ENCODE data around the gene PTPRK.

PTPRK gene

GRCh38 chr6:128199461-128199860 lies 320.9 kb downstream of the PTPRK start:
- no peak for DNase-seq (ENCODE audit: low read depth, low spot score)

DNA sequence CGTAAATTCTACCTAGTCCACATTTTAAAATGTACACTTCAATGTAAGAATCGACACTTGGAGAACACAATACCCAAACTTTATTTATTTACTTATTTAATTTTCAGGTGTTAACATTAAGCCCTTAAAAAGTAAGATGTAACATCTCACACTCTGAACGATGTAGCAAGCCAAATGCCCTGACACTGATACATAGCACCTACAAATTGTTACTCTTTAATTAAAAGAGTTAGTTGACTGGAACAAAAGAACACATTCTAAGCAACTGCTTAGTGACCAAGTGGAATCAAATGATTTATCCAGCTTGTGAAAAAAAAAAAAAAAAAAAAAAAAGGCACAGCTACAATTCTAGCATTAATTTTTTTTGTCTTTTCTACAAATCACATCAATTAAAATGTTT lies 327.4 kb downstream of the PTPRK start:
- no peak for DNase-seq (ENCODE audit: low read depth, low spot score)

DNA sequence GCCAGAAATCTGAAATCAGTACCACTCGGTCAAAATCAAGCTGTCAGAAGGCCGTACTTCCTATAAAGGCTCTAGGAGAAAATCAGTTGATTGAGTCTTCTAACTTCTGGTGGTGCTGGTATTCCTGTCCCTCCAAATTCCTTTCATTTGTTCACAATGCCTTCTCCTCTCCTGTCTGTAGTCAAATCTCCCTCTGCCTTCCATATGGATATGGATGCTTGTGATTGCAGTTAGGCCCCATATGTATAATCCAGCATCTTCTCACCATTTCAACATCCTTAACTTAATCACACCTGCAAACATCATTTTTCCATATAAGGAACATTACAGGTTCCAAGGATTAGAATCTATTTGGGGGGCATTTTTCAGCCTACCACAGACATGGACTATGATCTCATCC lies 331.7 kb downstream of the PTPRK start:
- no peak for DNase-seq (ENCODE audit: low read depth, low spot score)

GRCh38 chr6:128186729-128187128 lies 333.7 kb downstream of the PTPRK start:
- DNase-seq (ENCODE audit: low read depth, low spot score): no peak

GRCh38 chr6:128179876-128180438 lies 340.4 kb downstream of the PTPRK start:
- no peak for DNase-seq (ENCODE audit: low read depth, low spot score)

DNA sequence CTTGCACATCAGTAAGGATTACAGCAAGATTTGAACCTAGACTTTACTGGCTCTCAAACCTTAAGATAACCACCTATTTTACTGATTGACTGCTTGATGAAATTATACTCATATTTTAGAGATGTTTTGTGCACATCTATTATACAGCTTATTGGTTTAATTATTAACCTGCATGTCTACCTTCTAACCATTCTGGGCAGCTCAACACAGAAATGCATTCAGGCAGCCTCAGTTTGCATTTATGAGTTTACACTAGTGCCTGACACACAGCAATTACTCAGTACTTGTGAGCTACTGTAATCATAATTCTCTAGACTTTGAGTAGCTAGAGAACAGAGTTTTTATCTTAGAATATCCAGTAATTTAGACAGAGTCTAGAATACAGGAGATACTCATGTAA lies 345.7 kb downstream of the PTPRK start:
- no peak for DNase-seq (ENCODE audit: low read depth, low spot score)

- DNase-seq (ENCODE audit: low read depth, low spot score): no peak
Observed at GRCh38 chr6:128172752-128173682, 347.4 kb downstream of the PTPRK start.

- DNase-seq (ENCODE audit: low read depth, low spot score): no peak
Observed at GRCh38 chr6:128172081-128172480, 348.3 kb downstream of the PTPRK start.

GRCh38 chr6:128171182-128171581 lies 349.2 kb downstream of the PTPRK start:
- no peak for DNase-seq (ENCODE audit: low read depth, low spot score)

DNA sequence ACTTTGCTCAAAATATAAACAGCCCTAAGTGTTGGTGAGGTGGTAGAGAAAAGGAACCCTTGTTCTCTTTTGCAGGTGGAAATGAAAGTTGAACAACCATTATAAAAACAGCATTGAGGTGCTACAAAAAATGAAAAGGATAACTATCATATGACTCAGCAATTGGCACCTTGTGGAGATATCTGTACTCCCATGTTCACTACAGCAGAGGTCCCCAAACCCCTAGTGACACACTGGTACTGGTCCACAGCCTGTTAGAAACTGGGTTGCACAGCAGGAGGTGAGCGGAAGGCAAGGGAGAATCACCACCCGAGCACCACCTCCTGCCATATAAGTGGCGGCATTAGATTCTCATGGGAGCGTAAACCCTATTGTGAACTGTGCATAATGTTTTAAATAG lies 352.2 kb downstream of the PTPRK start:
- DNase-seq (ENCODE audit: low read depth, low spot score): no peak

DNA sequence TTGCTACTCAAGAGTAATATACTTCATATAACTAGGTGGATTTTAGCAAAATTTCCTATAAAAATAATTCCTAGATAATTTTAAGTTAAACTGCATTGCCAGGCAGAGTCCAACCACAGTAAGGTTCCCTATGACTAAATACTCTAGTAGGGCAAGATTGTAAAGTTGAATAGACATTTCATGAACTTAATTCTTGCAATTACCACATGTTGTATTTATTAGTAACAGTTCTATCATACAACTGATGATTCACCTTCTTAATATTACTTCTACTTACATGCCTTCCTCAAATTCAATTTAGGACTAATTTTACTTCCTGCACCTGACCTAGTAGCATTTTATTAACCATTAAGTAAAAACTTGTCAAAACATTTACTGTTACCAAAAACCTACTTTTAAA lies 352.8 kb downstream of the PTPRK start:
- no peak for DNase-seq (ENCODE audit: low read depth, low spot score)

- no peak for DNase-seq (ENCODE audit: low read depth, low spot score)
Observed at GRCh38 chr6:128164254-128164653, 356.1 kb downstream of the PTPRK start.

DNA sequence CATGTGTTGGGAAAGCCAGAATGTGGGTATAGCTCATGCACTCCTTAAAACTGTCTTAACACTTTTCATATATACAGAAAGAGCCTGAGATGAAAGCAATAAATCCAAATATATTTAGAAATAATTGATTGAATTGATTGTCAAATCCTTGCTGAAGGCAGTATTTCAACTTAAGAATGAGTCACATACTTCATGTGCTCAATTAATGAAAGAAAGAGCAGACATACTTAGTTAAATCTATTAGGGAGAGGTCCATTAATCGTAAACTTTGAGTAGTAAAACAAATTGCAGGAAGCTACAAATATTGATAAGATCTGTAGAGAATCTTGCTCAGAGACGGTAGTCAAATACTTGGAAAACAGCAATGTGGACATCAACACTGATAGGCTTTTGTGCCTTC lies 358.0 kb downstream of the PTPRK start:
- DNase-seq (ENCODE audit: low read depth, low spot score): no peak

- no peak for DNase-seq (ENCODE audit: low read depth, low spot score)
Observed at GRCh38 chr6:128161839-128162238, 358.6 kb downstream of the PTPRK start.

DNA sequence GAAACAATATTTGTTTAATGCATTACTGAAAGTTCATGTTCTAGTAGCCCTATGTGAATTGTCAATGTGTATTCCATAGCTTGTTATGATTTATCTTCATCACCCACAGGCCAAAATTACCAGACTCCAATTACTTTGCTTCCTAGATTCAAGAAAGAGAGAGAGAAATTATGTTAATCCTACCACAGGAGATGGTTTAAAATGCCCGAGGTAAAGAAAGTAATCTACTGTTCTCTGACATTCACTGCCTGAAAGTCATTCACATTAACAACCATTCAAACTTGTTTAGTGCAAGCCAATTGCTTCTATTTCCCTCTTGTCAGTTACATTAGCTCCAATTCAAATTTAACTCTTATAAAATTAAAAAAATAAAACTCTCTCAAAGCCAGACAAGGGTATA lies 359.1 kb downstream of the PTPRK start:
- DNase-seq (ENCODE audit: low read depth, low spot score): no peak

DNA sequence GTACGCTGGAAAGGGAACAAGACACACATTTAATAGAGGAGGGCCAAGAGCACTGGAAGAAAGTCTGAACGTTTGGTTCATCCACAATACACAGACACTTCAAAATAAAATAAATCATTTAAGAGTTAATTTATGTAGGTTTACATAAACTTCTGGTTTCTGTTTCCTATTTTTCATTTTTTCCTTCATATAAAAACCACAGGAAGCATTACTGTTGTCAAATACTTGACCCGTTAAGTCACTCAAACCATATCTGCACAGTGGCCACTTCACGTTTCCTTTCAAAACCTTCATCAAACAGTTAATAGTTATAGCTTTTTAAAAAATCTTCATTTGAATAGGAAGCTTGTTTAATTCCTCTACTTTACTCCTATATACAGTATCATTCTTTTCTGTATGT lies 361.9 kb downstream of the PTPRK start:
- DNase-seq (ENCODE audit: low read depth, low spot score): no peak

DNA sequence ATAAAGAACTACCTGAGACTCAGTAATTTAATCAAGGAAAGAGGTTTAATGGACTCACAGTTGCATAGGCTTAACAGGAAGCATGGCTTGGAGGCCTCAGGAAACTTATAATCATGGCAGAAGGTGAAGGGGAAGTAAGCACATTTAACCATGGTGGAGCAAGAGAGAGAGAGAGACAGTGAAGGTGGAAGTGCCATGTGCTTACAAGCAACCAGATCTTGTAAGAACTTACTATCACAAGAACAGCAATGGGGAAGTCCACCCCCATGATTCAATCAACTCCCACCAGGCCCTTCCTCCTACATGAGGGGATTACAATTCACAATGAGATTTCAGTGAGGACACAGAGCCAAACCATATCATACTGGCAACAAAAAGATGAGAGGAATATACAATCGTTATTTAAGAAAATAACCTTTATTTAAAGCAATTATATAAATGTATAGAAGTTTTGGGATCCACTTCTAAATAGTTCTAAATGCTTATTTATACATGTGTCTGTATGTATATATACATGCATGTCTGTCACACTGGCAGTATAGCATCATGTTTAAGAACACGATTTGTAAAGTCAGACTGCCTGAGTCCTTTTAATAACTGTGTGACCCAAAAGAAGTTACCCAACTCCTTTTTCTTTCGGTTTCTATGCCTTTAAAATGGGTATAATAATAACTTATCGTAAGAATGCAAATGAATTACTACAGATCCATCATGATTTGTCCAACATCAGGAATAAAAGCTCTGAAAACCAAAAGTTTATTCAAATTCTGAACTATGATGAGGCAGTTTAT lies 363.9 kb downstream of the PTPRK start:
- no peak for DNase-seq (ENCODE audit: low read depth, low spot score)

DNA sequence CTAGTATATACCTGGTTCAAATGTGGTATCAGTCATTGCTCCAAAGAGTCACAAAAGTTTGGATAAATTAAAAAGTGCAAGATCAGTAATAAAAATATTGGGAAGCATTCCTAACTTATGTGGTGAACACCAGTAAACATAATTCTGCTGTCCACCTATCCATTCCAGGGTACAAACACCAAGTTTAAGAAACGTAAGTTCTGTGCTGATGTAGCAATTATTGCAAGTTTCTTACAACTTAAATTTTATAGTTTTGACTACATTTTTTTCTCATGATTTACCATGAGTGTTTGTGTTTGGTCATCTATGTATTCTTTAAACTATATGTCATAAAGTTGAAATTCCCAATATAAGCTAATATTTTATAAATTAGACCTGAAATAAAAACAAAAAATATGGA lies 364.6 kb downstream of the PTPRK start:
- no peak for DNase-seq (ENCODE audit: low read depth, low spot score)

- no peak for DNase-seq (ENCODE audit: low read depth, low spot score)
Observed at GRCh38 chr6:128152551-128152950, 367.8 kb downstream of the PTPRK start.

- DNase-seq (ENCODE audit: low read depth, low spot score): no peak
Observed at GRCh38 chr6:128150376-128150775, 370.0 kb downstream of the PTPRK start.

DNA sequence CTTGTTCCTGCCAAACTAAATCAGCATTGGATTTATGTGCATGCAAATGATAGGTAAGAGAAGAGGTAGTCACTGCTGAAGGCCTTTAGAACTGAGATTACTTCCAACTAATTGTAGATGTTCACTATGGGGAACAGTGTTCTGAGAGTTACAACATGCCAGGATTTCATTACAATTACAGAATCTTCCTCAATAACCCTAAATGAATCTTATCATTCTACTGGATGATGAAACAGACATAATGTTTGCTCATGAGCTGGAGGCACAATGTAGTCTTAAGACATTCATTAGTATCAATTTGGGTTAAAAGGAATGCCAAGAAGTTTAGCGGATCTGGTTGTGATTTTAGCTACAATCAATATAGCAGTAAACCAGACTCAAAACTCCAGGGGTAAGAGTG lies 370.6 kb downstream of the PTPRK start:
- no peak for DNase-seq (ENCODE audit: low read depth, low spot score)

GRCh38 chr6:128144320-128144719 lies 376.1 kb downstream of the PTPRK start:
- no peak for DNase-seq (ENCODE audit: low read depth, low spot score)

DNA sequence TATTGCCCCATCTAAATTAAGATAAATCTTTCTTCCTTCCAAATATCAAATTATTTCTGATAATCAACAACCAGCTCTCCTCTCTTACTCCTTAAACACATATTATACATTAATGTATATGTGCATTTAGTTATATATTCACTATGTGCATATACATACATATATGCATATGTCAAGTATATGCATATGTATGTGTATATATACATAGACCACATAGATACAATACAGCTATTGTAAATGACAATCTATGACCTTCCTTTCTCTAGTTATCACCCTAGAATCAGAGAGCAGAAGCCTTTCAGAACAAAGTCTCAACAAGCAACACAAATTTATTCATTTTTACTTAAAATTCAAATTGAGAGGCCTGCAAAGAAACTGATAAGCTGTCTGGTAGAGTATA lies 378.5 kb downstream of the PTPRK start:
- no peak for DNase-seq (ENCODE audit: low read depth, low spot score)
